GM12878 (cell line): ENCODE results near the gene NLRP7. TPM values are rescaled to one million over a fixed set of nuclear protein-coding genes. Genes with fewer than 3 reads are reported as not detected.

Experiments used
- ATAC-seq: fragments of 200-7000 bp; cut with Tn5 transposase; 3 replicates; pipeline ENCODE4 v1.9.1; 2020; ENCODE audit warnings: mild to moderate bottlenecking, moderate library complexity
- BruUV-seq: library from RNA; stranded (reverse); fragments of 400-500 nt; replicated peaks from 2 replicates; lab custom pipeline; 2021; lab: Mats Ljungman, UMichigan
- CTCF ChIA-PET: fragments of 300-600 bp; sonication (Branson Sonifier 250); formaldehyde crosslinking; extraction: SDS; loops from one replicate; lab custom pipeline; 2021; ENCODE audit warnings: inconsistent platforms; lab: Yijun Ruan, JAX
- POLR2A ChIA-PET: fragments of 350-600 bp; formaldehyde crosslinking; extraction: SDS; loops from one replicate; lab custom pipeline; 2021; ENCODE audit warnings: inconsistent platforms; lab: Charles Lee
- RAD21 ChIA-PET: fragments of 300-600 bp; sonication (Branson Sonifier 250); formaldehyde crosslinking; loops from one replicate; lab custom pipeline; 2023; ENCODE audit warnings: antibody characterized with exemption; ENCODE audit not compliant: unreplicated experiment; lab: Charles Lee
- SMC1A ChIA-PET: fragments of 300-600 bp; sonication (Branson Sonifier 250); formaldehyde crosslinking; loops from one replicate; lab custom pipeline; 2023; ENCODE audit not compliant: unreplicated experiment, uncharacterized antibody; lab: Charles Lee
- DNase-seq: peaks from one replicate; pipeline ENCODE4 v3.0.0-alpha.2; 2011; ENCODE audit warnings: low read depth, low spot score
- FAIRE-seq: peaks from 3 replicates; lab custom pipeline; 2011; peaks lifted over from hg19 to GRCh38; lab: Jason Lieb, UNC
- H2AFZ ChIP-seq: 2 replicates; pipeline ENCODE4 v1.6.0; 2011; ENCODE audit warnings: low read depth, low read length, control low read depth; ENCODE audit not compliant: control insufficient read depth
- H3K27ac ChIP-seq: 2 replicates; pipeline ENCODE4 v1.5.1; 2011; ENCODE audit warnings: control low read depth; ENCODE audit not compliant: control insufficient read depth, insufficient read depth
- H3K27me3 ChIP-seq, 2 experiments: replicated peaks in 1 of 2; 2 replicates each; pipeline versions ENCODE4 v1.6.0 to v1.6.1; 2011; ENCODE audit warnings: low read length in 1 of 2; ENCODE audit not compliant: control insufficient read depth in 2 of 2, insufficient read depth in 2 of 2
- H3K36me3 ChIP-seq, 2 experiments: 2 replicates each; pipeline ENCODE4 v1.5.1; 2011; ENCODE audit warnings: low read length in 1 of 2; ENCODE audit not compliant: control insufficient read depth in 2 of 2, insufficient read depth in 2 of 2
- H3K4me1 ChIP-seq: 2 replicates; pipeline ENCODE4 v1.6.1; 2011; ENCODE audit warnings: mild to moderate bottlenecking, low read length, moderate library complexity, mixed read lengths; ENCODE audit not compliant: control insufficient read depth, insufficient read depth
- H3K4me2 ChIP-seq: 2 replicates; pipeline ENCODE4 v1.6.0; 2011; ENCODE audit warnings: control low read depth; ENCODE audit not compliant: control insufficient read depth, insufficient read depth
- H3K4me3 ChIP-seq: fragments of 200-600 bp; sonication (generic); 2 replicates; pipeline ENCODE4 v1.5.1; 2016
- H3K79me2 ChIP-seq: 2 replicates; pipeline ENCODE4 v1.6.0; 2011; ENCODE audit warnings: low read length; ENCODE audit not compliant: control insufficient read depth, insufficient read depth
- H3K9ac ChIP-seq: 2 replicates; pipeline ENCODE4 v1.8.0; 2011; ENCODE audit warnings: low read length, control low read depth, mixed read lengths; ENCODE audit not compliant: control insufficient read depth, insufficient read depth
- H3K9me3 ChIP-seq: replicated peaks from 3 replicates; pipeline ENCODE4 v1.5.1; 2011; ENCODE audit warnings: mild to moderate bottlenecking, low read length; ENCODE audit not compliant: control insufficient read depth, insufficient read depth
- H4K20me1 ChIP-seq: 2 replicates; pipeline ENCODE4 v1.6.0; 2011; ENCODE audit not compliant: control insufficient read depth, insufficient read depth
- BMI1 ChIP-seq: fragments of 450-650 bp; IDR thresholded peaks from 2 replicates; pipeline ENCODE4 v1.6.1; 2016; ENCODE audit warnings: mild to moderate bottlenecking, moderate library complexity, borderline replicate concordance
- BRCA1 ChIP-seq: IDR thresholded peaks from 2 replicates; pipeline ENCODE4 v1.6.1; 2011; ENCODE audit warnings: low read depth, low read length, improper control_type of control experiment
- CHD1 ChIP-seq: IDR thresholded peaks from 2 replicates; pipeline ENCODE4 v1.6.1; 2012; ENCODE audit warnings: low read depth, low read length, improper control_type of control experiment
- IRF5 ChIP-seq: fragments of 450-650 bp; IDR thresholded peaks from 2 replicates; pipeline ENCODE4 v1.6.1; 2017; ENCODE audit warnings: borderline replicate concordance
- PML ChIP-seq: IDR thresholded peaks from 2 replicates; pipeline ENCODE4 v1.6.1; 2012; ENCODE audit warnings: low read length, inconsistent platforms
- RELB ChIP-seq: fragments of 450-650 bp; IDR thresholded peaks from 2 replicates; pipeline ENCODE4 v1.6.1; 2017; ENCODE audit warnings: low read depth, mild to moderate bottlenecking, moderate library complexity
- SMARCA5 ChIP-seq: fragments of 450-650 bp; IDR thresholded peaks from 2 replicates; pipeline ENCODE4 v1.6.1; 2017; ENCODE audit warnings: mild to moderate bottlenecking
- TCF12 ChIP-seq: IDR thresholded peaks from 2 replicates; pipeline ENCODE4 v1.6.1; 2011; ENCODE audit warnings: low read depth, mild to moderate bottlenecking, low read length
- USF1 ChIP-seq: IDR thresholded peaks from 2 replicates; pipeline ENCODE4 v1.6.1; 2011; ENCODE audit warnings: borderline replicate concordance, low read depth, mild to moderate bottlenecking, moderate library complexity, mixed read lengths, low read length; ENCODE audit not compliant: insufficient read depth; ENCODE audit errors: extremely low read length
- WGBS: methylation state at CpG from one replicate; pipeline ENCODE4 v1.1.6; 2016; ENCODE audit warnings: low lambda C conversion rate; ENCODE audit not compliant: insufficient replicate concordance, insufficient coverage; ENCODE audit errors: missing lambda C conversion rate; 5-methylcytosine and 5-hydroxymethylcytosine counted together
- in situ Hi-C: fragments of 300-500 bp; cut with MboI; formaldehyde crosslinking; loops from 9 replicates; pipeline ENCODE4 v1.14.3; 2018; ENCODE audit warnings: mixed read lengths
- intact Hi-C: fragments of 100-400 bp; cut with micrococcal nuclease; formaldehyde crosslinking; loops from one replicate; pipeline ENCODE4 v1.14.2; 2022; ENCODE audit not compliant: unreplicated experiment
- polyA plus RNA-seq, 11 experiments: library from polyadenylated mRNA; depleted of rRNA in 4 of 11; unstranded in 6 of 11; stranded (reverse) in 5 of 11; fragments of >200 nt; fragmentation: Nextera tagmentation in 4 of 11; fragmentation: Illumina TruSeq in 1 of 11; extraction: Ambion mirVana in 4 of 11; extraction: Trizol in 1 of 11; gene quantifications; 1 replicate in 1 of 11; 2 replicates in 10 of 11; pipeline versions ENCODE4 v1.2.1 to v1.2.3, GENCODE V29; 2011 to 2016; ENCODE audit warnings: inconsistent platforms in 2 of 11, missing spikeins in 2 of 11, low read depth in 1 of 11
- total RNA-seq, 4 experiments: library from RNA; depleted of rRNA in 3 of 4; stranded (reverse); fragments of >200 nt in 3 of 4; fragmentation: Illumina TruSeq in 1 of 4; extraction: Trizol in 1 of 4; gene quantifications; 2 replicates each; pipeline versions ENCODE4 v1.2.1 to v1.2.3, GENCODE V29; 2013 to 2021
- TF ChIP-seq, protein P1 (sequence below): fragments of 150-350 bp; IDR thresholded peaks from 2 replicates; pipeline ENCODE4 v1.6.1; 2014; ENCODE audit warnings: mild to moderate bottlenecking, low read depth, low read length

Gene NLRP7
- total and polyA plus RNA-seq, 10 of the 15 experiments (the other 5 are each of a cell fraction or from before 2014, with no cell fraction given) = 0.08 to 3.4 (median 0.31) TPM

GRCh38 chr19:54903303-54903702 lies 44.0 kb downstream of the NLRP7 start:
- Histone ChIP-seq H3K4me3 (no peak overlapping the region), H3K36me3 (no peaks in the 10 kb centered on the region), H4K20me1 (no peaks in the 10 kb centered on the region), H3K4me2 (no peak overlapping the region), H3K9me3 (no peaks in the 10 kb centered on the region), H3K79me2 (no peaks in the 10 kb centered on the region), H3K9ac (no peak overlapping the region), H3K4me1 (peaks cover 4% of the 10 kb centered on the region; the same call in 1 of the 2 replicates), H3K27ac (no peak overlapping the region), H2AFZ (no peak overlapping the region), H3K27me3 (no peaks in the 10 kb centered on the region)
- TF ChIP-seq PML (no peak), USF1 (no peak), BRCA1 (no peak), SMARCA5 (no peak), TCF12 (no peak), RELB (no peak), BMI1 (no peak), CHD1 (no peak), IRF5 (no peak)
- TF ChIP-seq, protein P1, sequence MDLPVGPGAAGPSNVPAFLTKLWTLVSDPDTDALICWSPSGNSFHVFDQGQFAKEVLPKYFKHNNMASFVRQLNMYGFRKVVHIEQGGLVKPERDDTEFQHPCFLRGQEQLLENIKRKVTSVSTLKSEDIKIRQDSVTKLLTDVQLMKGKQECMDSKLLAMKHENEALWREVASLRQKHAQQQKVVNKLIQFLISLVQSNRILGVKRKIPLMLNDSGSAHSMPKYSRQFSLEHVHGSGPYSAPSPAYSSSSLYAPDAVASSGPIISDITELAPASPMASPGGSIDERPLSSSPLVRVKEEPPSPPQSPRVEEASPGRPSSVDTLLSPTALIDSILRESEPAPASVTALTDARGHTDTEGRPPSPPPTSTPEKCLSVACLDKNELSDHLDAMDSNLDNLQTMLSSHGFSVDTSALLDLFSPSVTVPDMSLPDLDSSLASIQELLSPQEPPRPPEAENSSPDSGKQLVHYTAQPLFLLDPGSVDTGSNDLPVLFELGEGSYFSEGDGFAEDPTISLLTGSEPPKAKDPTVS = no peak
- ChIA-PET RAD21 (no interaction called here), CTCF (no interaction called here), POLR2A (no interaction called here), SMC1A (no interaction called here)
- ATAC-seq = no peak
- no peak for FAIRE-seq
- BruUV-seq = no TSS peak
- no peak for DNase-seq
- 86% methylated on average over 6 of the region's 6 CpGs for WGBS
- intact Hi-C loops (no loop called here), in situ Hi-C loops (no loop called here)
